Astrocyte of the hippocampus (primary cell): ENCODE data around the gene CHCT1.
A peak's percentile ranks its signal among the peaks of the same experiment; 100 is the strongest.
"Not testable (repeated sequence)": the region's sequence is repeated elsewhere in the genome, so short reads cannot be mapped to it uniquely, and the experiment has no call there.

Experiments used
- DNase-seq: peaks from one replicate; pipeline ENCODE4 v3.0.0; 2011; ENCODE audit warnings: low read depth, low spot score

Gene CHCT1

DNA sequence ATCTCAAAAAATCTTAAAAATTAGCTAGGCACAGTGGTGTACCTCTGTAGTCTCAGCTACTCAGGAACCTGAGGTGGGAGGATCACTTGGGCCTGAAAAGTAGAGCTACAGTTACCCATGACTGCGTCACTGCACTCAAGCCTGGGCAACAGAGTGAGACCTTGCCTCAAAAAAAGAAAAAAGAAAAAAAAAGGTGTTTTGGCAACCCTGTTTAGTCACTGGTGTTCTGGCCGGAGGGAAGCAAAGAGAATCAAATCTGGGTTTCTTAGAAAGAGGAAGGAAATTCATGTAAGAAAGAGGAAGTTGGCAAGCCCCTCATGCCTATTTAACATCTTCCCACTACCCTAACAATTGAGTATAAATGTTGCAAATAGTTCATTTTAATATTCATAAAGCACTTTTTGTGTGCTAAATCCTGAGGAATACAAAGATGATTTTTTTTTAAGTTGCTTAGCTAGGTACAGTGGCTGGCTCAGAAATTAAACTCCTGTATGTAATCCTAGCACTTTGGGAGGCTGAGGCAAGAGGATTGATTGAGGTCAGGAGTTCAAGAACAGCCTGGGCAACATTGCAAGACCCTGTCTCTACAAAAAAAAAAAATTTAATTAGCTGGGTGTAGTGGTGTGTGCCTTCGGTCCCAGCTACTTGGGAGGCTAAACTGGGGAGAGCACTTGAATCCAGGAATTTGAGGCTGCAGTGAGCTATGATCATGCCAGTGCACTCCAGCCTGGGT is 23.9 kb upstream of the CHCT1 start:
- DNase-seq: no peak

DNA sequence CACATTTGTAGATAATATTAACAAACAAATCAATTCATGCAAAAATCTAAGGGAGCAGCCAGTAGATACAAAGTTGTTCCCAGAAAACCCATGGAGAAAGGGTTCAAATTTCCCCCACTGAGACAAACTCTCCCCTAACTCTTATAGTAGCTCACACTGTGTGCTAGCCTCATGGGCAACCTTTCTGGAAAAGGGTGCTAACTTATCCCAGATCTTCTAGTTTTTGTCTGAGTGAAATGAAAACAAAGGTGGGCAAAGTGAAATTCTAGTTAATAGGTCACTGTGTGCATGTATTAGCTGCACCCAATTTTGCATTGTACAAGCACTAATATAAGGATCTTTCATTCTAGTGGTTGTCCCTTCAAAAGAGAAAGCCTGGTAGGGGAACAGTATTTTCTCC is 20.5 kb upstream of the CHCT1 start:
- no peak for DNase-seq

DNA sequence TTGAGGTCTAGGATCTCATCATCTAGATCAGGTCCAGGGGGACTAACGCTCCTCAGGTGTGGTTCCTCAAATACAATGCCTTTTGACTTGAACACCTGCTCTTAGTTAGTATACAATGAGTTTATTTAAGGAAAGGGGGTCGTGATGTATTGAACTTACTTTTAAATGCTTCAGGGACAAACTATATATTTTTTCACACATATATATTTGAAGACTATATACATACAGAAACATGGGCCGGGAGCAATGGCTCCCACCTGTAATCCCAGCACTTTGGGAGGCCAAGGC is 18.8 kb upstream of the CHCT1 start:
- no peak for DNase-seq

- no peak for DNase-seq
These were observed 18.3 kb upstream of the CHCT1 start for GRCh38 chr17:60403962-60404361.

DNA sequence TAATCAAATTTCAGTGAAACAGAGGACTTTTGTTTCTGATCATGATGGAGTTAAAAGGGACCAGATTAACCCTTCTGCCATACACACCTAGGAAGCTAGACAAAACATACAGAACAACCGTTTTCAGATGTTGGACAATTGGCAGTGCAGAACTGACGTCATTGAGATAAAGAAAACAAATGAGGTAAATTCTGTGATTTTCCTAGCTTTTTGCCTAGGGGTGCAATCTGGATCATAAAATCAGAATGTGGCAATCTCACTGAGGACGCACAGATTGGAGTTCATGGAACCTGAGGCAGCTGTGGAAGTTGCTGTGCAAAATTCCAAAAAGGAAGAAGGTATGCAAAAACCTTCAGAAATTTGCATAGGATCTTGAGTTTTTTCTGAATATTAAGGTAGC is 15.4 kb upstream of the CHCT1 start:
- no peak for DNase-seq

- DNase-seq: no peak
These were observed 12.3 kb upstream of the CHCT1 start for GRCh38 chr17:60410001-60410400.

DNA sequence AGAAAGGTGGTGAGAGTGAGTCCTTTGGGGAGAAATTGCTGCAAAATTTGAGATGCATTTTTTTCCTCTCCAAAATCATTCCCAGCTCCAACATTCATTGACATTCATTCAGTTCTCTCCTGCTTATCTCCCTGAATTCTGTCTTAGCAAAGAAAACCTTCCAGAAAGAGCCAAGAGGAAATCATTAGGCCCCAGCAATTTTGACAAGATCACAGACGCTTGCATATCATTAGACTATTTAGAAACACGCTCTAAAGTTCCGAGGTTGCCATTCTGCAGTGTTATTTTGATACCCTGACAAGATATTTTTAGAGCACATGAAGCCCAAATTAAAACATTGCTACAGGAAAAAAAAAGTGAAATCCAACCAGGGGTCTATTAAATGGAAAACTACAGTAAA is 9.6 kb upstream of the CHCT1 start:
- DNase-seq: no peak

DNA sequence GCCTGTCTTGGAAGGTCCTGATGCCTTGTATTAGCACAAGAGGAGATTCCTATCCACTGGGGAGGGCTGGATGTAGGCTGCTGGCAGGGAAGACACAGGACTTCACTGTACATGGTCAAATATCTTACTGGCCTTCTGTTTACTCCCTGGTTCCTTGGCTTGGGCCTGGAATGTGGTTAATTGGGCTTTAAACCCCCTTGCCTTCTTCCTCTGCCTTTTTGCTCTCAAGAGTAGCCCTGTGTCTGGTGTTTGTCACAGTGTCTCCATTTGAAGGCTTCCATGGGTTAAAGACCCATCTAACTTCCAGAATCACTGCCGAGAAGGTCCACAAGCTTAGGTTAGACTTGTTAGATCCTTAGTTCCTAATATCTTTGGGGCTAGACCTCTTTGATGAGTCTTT is 7.1 kb upstream of the CHCT1 start:
- DNase-seq: no peak

DNA sequence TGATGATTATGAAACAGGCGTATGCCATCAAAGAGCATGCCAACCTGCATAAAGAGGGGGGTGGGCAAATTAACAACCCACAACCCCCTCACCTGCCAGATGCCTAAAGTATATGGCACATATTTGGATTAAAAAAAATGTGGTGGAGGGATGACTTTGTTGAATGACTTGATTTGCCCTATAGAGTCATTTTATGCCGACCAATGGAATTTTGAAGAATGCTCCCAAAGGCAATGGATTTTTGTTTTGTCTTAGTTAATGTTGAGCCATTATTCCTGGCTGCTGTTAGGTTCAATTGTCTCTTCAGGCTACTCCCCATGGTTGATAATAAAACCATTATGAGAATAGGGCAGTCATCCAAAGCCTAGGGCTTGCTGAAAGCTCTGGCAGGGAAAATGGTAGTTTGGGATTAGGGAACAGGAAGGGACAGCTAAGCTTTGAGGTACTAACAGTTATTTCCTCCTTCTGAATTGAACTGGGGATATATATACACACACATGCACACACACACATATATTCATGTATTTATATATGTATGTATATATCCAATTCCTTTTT is 5.8 kb upstream of the CHCT1 start:
- DNase-seq: no peak

DNA sequence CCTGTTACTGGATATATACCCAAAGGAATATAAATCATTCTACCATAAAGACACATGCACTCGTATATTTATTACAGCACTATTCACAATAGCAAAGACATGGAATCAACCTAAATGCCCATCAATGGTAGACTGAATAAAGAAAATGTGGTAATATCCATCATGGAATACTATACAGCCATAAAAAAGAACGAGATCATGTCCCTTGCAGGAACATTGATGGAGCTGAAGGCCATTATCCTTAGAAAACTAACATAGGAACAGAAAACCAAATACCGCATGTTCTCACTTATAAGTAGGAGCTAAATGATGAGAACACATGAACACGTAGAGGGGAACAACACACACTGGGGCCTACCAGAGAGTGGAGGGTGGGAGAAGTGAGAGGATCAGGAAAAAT is 3.3 kb upstream of the CHCT1 start:
- DNase-seq: not testable (repeated sequence)

DNA sequence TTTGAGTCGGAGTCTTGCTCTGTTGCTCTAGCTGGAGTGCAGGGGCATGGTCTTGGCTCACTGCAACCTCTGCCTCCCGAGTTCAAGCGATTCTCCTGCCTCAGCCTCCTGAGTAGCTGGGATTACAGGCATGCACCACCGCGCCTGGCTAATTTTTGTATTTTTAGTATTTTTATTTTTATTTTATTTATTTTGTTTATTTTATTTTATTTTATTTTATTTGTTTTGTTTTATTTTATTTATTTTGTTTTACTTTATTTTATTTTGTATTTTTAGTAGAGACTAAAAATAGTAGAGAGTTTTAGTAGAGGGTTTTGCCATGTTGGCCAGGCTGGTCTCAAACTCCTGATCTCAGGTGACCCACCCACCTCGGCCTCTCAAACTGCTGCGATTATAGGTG is 2.4 kb upstream of the CHCT1 start:
- DNase-seq: not testable (repeated sequence)

DNA sequence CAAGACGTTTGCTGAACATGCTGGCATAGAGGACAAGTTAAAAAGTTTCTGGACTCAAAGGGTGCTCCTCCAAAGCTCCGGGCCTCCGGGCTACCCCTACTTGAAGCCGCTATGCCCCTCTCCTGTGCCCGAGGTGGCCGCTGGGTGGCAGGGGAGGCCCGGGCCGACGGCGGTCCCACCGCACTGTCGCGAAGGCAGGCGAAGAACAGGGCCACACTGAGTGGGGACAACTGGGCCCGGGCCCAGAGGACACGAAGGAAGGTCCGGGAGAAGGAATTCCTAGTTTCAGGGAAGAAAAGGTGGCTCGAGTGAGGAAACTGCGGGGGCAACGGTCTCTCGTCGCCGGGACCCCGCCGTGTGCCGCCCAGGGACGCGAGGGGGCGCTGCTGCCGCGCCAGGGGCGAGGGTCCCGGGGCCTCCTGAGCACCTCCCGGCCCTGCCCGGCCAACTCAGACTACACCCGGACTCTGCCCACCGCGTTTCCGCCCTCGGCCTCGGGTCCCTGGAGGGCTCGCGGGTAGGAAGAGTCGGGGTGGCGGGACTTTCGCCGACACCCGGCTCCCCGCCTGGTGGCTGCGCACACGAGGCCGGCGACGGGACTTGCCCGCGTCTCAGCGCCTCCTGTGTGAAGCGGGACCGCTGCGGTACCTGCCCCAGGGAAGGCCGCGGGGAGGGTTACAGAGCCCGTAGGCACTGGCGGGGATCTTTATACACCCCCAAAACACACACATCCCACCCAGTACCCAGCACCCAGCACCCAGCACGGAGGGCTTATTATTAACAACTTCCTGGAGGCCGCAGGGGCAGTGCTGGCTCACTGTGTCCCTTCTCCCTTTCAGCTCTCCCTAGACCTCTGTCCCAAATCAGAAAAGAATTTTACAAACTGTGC is 772 bp upstream of the CHCT1 start:
- peak; percentile 80 for DNase-seq

GRCh38 chr17:60423865-60424264 is 1.6 kb downstream of the CHCT1 start:
- DNase-seq: no peak

DNA sequence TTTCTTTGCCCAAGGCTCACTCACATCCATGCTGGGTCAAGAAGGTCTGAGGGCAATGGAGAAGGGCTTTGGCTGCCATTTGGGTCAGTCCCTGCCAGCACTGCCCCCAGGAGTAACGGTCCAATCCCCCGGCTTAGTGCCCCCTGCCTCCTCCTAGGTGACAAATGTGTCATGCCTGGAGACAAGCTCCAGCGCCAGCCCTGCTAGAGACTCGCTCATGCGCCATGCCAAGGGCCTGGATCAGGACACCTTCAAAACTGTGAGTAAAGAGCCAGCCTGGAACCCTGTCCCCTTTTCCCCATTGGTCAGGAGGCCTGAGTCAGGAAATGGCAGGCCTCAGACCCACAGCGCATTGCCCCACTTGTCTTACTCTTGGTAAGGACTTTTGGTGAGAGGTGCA is 3.3 kb downstream of the CHCT1 start:
- DNase-seq: no peak

GRCh38 chr17:60426596-60426995 is 4.3 kb downstream of the CHCT1 start:
- DNase-seq: no peak

DNA sequence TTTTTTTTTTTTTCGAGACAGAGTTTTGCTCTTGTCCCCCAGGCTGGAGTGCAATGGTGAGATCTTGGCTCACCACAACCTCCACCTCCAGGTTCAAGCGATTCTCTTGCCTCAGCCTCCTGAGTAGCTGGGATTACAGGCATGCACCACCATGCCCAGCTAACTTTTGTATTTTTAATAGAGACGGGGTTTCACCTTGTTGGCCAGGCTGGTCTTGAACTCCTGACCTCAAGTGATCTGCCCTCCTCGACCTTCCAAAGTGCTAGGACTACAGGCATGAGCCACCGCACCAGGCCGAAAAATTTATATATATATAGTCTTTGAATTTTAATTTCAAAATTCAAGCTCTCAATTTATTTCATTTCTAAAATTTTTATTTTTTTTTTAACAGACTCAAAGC is 6.2 kb downstream of the CHCT1 start:
- not testable (repeated sequence) for DNase-seq

DNA sequence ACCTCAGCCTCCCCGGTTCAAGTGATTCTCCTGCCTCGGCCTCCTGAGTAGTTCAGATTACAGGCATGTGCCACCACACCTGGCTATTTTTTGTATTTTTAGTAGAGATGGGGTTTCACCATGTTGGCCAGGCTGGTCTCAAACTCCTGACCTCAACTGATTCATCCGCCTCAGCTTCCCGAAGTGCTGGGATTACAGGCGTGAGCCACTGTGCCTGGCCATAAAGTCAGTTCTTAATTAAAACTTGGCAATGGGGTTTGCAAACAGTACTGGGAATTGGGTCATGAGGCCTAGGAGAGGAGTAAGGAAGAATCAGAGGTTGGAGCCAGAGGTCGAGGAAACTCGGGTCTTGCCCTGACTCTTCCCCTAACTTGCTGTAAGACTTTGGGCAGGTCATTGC is 8.3 kb downstream of the CHCT1 start:
- DNase-seq: not testable (repeated sequence)

DNA sequence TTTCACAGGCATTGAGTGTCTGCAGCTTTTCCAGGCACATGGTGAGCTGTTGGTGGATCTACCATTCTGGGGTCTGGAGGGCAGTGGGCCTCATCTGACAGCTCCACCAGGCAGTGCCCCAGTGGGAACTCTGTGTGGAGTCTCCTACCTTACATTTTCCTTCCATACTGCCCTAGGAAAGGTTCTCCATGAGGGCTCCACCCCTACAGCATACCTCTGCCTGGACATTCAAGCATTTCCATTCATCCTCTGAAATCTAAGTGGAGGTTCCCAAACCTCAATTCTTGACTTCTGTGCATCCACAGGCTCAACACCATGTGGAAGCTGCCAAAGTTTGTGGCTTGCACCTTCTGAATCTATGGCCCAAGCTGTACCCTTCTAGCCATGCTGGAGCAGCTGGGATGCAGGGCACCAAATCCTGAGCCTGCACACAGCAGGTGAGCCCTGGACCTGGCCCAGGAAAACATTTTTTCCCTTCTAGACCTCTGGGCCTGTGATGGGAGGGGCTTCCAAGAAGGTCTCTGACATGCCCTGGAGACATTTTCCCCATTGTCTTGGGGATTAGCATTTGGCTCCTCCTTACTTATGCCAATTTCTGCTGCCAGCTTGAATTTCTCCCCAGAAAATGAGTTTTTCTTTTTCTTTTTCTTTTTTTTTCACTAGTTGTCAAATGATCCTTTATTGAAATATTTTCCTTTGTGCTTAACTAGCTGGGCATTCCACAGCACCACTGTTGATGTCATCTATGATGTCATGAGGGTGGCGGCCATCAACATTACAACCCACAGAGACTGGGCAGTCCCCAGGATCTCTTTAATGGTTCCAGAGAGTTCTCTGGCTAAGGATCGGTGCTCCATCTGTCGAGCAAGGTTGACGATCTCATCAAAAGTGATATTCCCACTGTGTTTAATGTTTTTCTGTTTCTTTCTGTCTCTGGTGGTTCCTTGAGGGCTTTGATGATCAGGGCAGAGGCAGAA is 11.0 kb downstream of the CHCT1 start:
- DNase-seq: not testable (repeated sequence)

DNA sequence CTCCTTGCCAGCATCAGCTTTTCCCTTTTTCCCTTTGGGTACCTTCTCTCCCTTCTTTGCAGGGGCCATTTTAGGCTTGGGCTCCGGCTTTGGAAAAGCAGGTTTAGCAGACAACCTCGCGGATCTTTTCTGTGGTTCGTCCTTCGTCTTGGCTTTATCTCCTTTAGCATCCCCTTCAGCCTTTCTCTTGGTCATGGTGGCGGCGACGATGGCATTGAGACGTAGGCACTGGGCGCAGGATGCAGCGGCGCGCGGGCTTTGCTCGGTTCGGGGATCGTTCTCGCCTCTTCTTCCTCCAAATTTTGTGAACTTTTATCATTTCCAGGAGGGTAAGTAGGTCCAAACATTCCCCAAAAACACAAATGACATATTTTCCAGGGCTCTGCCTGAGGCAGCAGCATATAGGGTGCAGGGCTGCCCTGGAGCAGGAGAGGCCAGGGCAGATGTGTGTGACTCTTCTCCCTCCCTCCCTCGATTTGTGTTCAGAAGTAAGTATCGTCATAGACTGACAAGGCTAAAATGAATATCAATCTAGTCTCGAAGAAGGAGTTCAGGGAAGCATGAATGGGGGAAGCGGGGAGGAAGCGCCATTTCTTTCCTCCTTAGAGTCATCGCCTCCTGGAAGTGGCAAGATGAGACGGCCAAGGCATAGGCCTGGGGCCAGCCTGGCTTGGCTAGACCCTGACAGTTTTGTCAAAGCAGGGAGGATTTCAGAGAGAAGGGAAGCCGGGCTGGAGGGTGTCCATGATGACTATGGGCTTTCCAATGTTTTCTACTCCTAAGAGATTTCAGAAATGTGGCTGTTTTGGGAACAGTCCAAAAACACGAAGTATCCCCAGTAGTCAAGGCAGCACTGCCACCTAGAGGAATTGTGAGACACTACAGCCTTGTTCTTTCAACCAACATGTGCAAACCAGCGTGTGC is 13.2 kb downstream of the CHCT1 start:
- DNase-seq: peak; percentile 94

- no peak for DNase-seq
These were observed 14.4 kb downstream of the CHCT1 start for GRCh38 chr17:60436676-60437075.

DNA sequence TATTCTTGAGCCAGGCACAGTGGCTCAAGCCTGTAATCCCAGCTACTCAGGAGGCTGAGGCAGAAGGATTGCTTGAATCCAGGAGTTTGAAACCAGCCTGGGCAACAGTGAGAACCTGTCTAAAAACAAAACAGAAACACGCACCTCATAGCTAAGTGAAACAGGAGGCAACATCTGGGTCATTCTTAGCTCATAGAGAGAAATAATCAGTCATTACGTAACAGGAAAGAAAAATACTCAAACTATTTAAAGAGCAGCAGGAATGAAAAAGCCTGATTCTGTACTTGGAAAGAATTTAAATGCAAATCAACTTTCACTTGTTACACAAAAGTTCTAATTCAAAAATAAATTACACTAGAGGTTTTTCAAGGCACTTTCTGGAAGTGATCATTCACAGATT is 17.2 kb downstream of the CHCT1 start:
- no peak for DNase-seq
